ENCODE data around the gene ETNK2.

- TF ChIP-seq, protein P1, sequence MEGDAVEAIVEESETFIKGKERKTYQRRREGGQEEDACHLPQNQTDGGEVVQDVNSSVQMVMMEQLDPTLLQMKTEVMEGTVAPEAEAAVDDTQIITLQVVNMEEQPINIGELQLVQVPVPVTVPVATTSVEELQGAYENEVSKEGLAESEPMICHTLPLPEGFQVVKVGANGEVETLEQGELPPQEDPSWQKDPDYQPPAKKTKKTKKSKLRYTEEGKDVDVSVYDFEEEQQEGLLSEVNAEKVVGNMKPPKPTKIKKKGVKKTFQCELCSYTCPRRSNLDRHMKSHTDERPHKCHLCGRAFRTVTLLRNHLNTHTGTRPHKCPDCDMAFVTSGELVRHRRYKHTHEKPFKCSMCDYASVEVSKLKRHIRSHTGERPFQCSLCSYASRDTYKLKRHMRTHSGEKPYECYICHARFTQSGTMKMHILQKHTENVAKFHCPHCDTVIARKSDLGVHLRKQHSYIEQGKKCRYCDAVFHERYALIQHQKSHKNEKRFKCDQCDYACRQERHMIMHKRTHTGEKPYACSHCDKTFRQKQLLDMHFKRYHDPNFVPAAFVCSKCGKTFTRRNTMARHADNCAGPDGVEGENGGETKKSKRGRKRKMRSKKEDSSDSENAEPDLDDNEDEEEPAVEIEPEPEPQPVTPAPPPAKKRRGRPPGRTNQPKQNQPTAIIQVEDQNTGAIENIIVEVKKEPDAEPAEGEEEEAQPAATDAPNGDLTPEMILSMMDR (IDR thresholded peaks at IDR 0.05), result no peak
- TF ChIP-seq EZH2 (IDR thresholded peaks at IDR 0.05; ENCODE audit: borderline replicate concordance, insufficient read depth, low read depth, low read length, poor library complexity, severe bottlenecking), result no peak
Measured at GRCh38 chr1:204161609-204162493, 10.0 kb upstream of the ETNK2 start.
